ENCODE results near the gene SLC28A1. TPM values are rescaled to one million over a fixed set of nuclear protein-coding genes. Genes with fewer than 3 reads are reported as not detected.
A peak's percentile ranks its signal among the peaks of the same experiment; 100 is the strongest.

SLC28A1 gene
- total RNA-seq, 4 donors from 2014 or later: 0.22 to 0.42 TPM; not detected in 2

DNA sequence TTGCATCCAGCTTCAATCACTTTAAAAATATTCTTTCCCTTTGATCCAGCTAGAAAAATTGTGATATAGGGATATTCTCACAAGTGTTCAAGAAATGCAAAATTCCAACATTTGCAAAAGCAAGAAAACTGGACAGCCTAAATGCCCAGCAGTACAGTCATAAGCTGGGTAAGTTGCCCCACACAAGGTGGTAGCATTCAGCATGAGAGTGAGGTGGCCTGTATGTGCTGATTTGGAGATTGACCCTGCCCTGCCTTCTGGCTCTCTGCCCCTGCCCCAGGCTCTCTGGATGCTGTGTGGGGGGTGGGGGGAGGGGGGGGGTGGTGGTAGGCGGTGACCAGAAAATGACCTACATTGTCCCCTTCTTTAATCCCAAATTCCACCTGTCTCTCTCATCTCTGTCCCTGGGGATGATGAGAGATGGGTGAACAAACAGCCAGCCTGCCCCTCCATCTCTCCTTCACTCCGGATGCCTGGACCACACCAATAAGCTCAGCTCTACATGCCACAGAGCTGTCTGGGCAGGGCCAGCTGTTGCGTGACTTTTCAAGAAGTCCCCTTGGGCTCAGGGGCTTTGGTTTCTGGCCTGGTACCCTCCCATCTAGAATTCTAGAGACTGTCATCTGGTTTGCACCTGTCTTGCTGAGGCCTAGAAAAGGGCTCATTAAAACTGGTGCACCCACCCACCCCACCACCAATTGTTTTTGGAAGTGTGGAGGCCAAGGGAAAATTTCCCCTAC is 42.2 kb downstream of the SLC28A1 start:
- H3K9me3 ChIP-seq: no peaks in the 10 kb centered on the region
- H3K27me3 ChIP-seq: no peaks in the 10 kb centered on the region
- H3K4me1 ChIP-seq: peaks cover 0 to 23% (median 15%) of the 10 kb centered on the region in 4 donors
- H3K4me3 ChIP-seq: no peak overlapping the region
- DNase-seq (ENCODE audit: low spot score in 2 of 2): no peak
- 71 to 80% methylated on average over 3 of the region's 3 CpGs for WGBS, 2 donors
- H3K36me3 ChIP-seq: no peaks in the 10 kb centered on the region
- peak overlapping the region in 1 of 4 donors; percentile 73 for H3K27ac ChIP-seq
- TF ChIP-seq POLR2A (IDR thresholded peaks at IDR 0.05) (no peak), EP300 (IDR thresholded peaks at IDR 0.05) (no peak)
- TF ChIP-seq, protein P1, sequence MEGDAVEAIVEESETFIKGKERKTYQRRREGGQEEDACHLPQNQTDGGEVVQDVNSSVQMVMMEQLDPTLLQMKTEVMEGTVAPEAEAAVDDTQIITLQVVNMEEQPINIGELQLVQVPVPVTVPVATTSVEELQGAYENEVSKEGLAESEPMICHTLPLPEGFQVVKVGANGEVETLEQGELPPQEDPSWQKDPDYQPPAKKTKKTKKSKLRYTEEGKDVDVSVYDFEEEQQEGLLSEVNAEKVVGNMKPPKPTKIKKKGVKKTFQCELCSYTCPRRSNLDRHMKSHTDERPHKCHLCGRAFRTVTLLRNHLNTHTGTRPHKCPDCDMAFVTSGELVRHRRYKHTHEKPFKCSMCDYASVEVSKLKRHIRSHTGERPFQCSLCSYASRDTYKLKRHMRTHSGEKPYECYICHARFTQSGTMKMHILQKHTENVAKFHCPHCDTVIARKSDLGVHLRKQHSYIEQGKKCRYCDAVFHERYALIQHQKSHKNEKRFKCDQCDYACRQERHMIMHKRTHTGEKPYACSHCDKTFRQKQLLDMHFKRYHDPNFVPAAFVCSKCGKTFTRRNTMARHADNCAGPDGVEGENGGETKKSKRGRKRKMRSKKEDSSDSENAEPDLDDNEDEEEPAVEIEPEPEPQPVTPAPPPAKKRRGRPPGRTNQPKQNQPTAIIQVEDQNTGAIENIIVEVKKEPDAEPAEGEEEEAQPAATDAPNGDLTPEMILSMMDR (IDR thresholded peaks at IDR 0.05): no peak

DNA sequence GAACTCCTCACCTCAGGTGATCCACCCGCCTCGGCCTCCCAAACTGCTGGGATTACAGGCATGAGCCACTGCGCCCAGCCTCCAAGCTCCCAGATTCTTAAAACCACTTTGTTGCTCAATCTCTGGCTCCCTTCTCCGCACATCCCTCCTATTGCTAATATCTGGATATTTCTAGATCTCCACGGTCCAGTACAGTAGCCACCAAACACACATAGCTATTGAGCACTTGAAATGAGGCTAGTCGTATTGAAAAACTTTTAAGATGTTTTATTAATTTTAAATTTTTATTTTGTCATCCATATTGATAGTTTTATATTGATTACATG is 44.3 kb downstream of the SLC28A1 start:
- TF ChIP-seq EP300 (IDR thresholded peaks at IDR 0.05) (no peak), POLR2A (IDR thresholded peaks at IDR 0.05) (no peak)
- TF ChIP-seq, protein P1 (IDR thresholded peaks at IDR 0.05): no peak
- DNase-seq (ENCODE audit: low spot score in 2 of 2): no peak
- Histone ChIP-seq H3K9me3 (no peaks in the 10 kb centered on the region), H3K27ac (no peak overlapping the region), H3K4me1 (peaks cover 0 to 21% (median 14%) of the 10 kb centered on the region in 4 donors), H3K36me3 (no peaks in the 10 kb centered on the region), H3K4me3 (no peak overlapping the region), H3K27me3 (no peaks in the 10 kb centered on the region)
- 79 to 85% methylated on average over 6 of the region's 6 CpGs for WGBS, 2 donors

DNA sequence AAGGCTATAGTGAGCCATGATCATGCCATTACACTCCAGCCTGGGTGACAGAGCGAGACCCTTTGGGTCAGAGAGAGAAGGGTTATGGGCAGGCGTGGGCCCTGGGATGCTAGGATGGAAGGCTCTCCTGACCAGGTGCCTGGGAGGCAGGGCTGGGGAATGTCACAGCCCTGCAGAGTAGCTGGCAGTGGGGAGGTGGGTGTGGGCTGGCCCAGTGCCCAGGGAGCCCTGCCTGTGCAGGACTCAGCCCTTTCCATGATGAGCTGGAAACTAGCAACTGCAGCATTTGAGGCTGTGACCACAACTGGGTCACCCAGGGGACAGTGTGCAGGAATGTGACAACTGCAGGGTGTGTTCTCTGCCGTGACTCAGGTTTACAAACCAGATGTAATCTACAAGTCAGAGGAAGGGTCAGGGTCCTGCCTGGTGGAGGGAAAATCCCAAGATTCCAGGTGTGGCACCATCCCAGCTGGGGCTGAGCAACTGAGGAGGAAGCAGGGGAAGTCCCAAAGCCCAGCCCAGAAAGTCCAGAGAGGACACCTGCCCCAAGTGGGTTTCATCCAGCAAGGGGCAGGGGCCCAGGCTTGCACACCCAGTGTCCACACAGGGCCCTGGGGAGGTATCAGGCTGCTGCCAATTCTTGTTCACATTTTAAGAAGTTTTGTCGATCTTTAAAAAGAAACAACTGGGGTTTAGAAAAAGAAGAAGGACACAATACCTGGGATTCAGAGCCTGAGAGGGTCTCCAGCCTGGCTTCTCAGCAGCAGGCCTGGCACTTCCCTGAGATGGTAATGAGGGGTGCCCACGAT is 45.5 kb downstream of the SLC28A1 start:
- H3K27ac ChIP-seq: no peak overlapping the region
- no peak for DNase-seq (ENCODE audit: low spot score in 2 of 2)
- H3K4me1 ChIP-seq: peaks cover 0 to 12% (median 8%) of the 10 kb centered on the region in 4 donors
- TF ChIP-seq, protein P1 (IDR thresholded peaks at IDR 0.05): no peak
- H3K9me3 ChIP-seq: no peaks in the 10 kb centered on the region
- H3K4me3 ChIP-seq: no peak overlapping the region
- H3K36me3 ChIP-seq: no peaks in the 10 kb centered on the region
- H3K27me3 ChIP-seq: no peaks in the 10 kb centered on the region
- 70 to 77% methylated on average over 5 of the region's 5 CpGs for WGBS, 2 donors

DNA sequence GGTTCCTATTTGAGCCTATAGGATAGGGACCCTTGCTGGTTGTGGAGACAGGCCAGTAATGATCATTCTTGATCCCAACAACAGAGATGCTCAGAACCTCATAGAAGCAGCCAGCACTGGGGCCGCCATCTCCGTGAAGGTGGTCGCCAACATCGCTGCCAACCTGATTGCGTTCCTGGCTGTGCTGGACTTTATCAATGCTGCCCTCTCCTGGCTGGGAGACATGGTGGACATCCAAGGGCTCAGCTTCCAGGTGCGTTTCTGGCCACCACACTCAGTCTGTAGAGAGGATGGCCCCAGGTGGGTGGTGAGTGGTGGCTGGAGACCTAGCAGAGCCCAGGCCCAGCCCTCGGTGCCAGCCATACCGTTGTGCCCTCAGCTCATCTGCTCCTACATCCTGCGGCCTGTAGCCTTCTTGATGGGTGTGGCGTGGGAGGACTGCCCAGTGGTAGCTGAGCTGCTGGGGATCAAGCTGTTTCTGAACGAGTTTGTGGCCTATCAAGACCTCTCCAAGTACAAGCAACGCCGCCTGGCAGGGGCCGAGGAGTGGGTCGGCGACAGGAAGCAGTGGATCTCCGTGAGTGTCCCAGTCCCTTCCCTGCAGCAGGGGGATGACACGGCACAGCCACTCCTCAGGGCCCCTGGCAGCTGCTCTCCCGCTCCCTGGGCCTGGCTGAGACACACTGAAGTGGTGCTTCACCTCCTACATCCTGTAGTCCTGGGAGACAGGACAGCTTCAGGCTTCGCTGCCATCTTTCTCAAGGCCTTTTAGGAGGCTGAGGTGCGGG is 50.7 kb downstream of the SLC28A1 start:
- WGBS, 2 donors: 84 to 94% methylated on average over 14 to 16 of the region's 21 CpGs
- Histone ChIP-seq H3K4me1 (no peaks in the 10 kb centered on the region), H3K36me3 (no peaks in the 10 kb centered on the region), H3K27ac (no peak overlapping the region), H3K4me3 (no peak overlapping the region), H3K27me3 (no peaks in the 10 kb centered on the region), H3K9me3 (no peaks in the 10 kb centered on the region)
- TF ChIP-seq, protein P1 (IDR thresholded peaks at IDR 0.05): no peak
- TF ChIP-seq EP300 (IDR thresholded peaks at IDR 0.05) (no peak), POLR2A (IDR thresholded peaks at IDR 0.05) (no peak)
- DNase-seq (ENCODE audit: low spot score in 2 of 2): no peak
